ENCODE measurements around the gene DFFA.
"Not testable (repeated sequence)": the region's sequence is repeated elsewhere in the genome, so short reads cannot be mapped to it uniquely, and the experiment has no call there.

The DFFA gene

DNA sequence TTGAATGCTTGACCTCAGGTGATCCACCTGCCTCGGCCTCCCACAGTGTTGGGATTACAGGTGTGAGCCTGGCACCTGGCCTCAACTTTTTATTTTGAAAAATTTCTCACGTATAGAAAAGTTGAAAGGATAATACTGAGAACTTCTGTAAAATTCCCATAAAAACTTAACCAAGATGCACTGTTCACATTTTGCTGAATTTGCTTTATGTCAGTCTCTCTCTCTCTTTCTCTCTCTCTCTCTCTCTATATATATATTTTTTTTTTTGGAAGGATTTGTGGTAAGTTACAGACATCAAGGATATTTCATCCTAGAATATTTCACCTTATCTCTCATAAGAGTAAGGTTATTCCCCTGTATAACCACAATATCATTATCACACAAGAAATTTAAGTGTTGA, 8.3 kb upstream of the DFFA start:
- ChIA-PET POLR2A (ENCODE audit: low non-redundant PET) (no interaction called here), CTCF (interaction anchor here (0.6 to 1.0 kb wide), 3 partner anchors 14 to 529 kb away, joined by 3 to 5 read pairs (median 5); no protein-coding TSS in a partner anchor)
- 0 out of 2 replicates have a peak overlapping the region, but pooled peaks have one; percentile 5 for H3K27ac ChIP-seq
- TF ChIP-seq, protein P1, sequence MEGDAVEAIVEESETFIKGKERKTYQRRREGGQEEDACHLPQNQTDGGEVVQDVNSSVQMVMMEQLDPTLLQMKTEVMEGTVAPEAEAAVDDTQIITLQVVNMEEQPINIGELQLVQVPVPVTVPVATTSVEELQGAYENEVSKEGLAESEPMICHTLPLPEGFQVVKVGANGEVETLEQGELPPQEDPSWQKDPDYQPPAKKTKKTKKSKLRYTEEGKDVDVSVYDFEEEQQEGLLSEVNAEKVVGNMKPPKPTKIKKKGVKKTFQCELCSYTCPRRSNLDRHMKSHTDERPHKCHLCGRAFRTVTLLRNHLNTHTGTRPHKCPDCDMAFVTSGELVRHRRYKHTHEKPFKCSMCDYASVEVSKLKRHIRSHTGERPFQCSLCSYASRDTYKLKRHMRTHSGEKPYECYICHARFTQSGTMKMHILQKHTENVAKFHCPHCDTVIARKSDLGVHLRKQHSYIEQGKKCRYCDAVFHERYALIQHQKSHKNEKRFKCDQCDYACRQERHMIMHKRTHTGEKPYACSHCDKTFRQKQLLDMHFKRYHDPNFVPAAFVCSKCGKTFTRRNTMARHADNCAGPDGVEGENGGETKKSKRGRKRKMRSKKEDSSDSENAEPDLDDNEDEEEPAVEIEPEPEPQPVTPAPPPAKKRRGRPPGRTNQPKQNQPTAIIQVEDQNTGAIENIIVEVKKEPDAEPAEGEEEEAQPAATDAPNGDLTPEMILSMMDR (conservative IDR thresholded peaks at IDR 0.05; ENCODE audit: low read depth) = no peak
- DNase-seq (ENCODE audit: low spot score) = no peak

GRCh38 chr1:10479296-10479695, 7.0 kb upstream of the DFFA start:
- TF ChIP-seq, protein P1 (conservative IDR thresholded peaks at IDR 0.05; ENCODE audit: low read depth) = no peak

GRCh38 chr1:10475510-10475909, 3.2 kb upstream of the DFFA start:
- TF ChIP-seq, protein P1 (conservative IDR thresholded peaks at IDR 0.05; ENCODE audit: low read depth) = no peak
- POLR2A ChIA-PET (ENCODE audit: low non-redundant PET) = no interaction called here
- peak overlapping the region; percentile 80 for H3K27ac ChIP-seq
- CTCF ChIA-PET = interaction anchor here (0.6 kb wide), 1 partner anchor 16 kb away, joined by 3 read pairs; no protein-coding TSS in a partner anchor
- DNase-seq (ENCODE audit: low spot score) = no peak

More at GRCh38 chr1:10479296-10479695, 7.0 kb upstream of the DFFA start:
- peak overlapping the region; percentile 79 for H3K27ac ChIP-seq
- CTCF ChIA-PET = no interaction called here
- POLR2A ChIA-PET (ENCODE audit: low non-redundant PET) = interaction anchor here (0.6 kb wide), 1 partner anchor 439 kb away, joined by 3 read pairs; no protein-coding TSS in a partner anchor
- no peak for DNase-seq (ENCODE audit: low spot score)

- ChIA-PET POLR2A (ENCODE audit: low non-redundant PET) (no interaction called here), CTCF (interaction anchor here (0.6 kb wide), 1 partner anchor 17 kb away, joined by 3 read pairs; no protein-coding TSS in a partner anchor)
- TF ChIP-seq, protein P1 (conservative IDR thresholded peaks at IDR 0.05; ENCODE audit: low read depth) = no peak
- DNase-seq (ENCODE audit: low spot score) = peak; percentile 93
- peak within 1 kb of the TSS; percentile 80 for H3K27ac ChIP-seq
These were observed 2.5 kb upstream of the DFFA start, which contains the start of gene PEX14 for GRCh38 chr1:10474613-10475507. TSS of gene PEX14 (plus strand) at chr1:10474950. CDS start at chr1:10474967, 17 bp downstream.

DNA sequence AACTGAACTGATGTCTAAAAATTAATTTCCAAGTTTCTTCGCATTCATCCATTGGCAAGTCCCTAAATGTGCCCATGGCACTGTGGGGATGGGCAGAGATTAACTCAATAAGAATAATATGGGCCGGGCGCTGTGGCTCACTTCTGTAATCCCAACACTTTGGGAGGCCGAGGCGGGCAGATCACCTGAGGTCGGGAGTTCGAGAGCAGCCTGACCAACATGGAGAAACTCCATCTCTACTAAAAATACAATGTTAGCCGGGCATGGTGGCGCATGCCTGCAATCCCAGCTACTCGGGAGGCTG, 1.9 kb upstream of the DFFA start:
- POLR2A ChIA-PET (ENCODE audit: low non-redundant PET); DNase-seq (ENCODE audit: low spot score); CTCF ChIA-PET: not testable (repeated sequence)
- H3K27ac ChIP-seq = peak overlapping the region; percentile 80

GRCh38 chr1:10473145-10473765, 926 bp upstream of the DFFA start:
- CTCF ChIA-PET = no interaction called here
- POLR2A ChIA-PET (ENCODE audit: low non-redundant PET) = interaction anchor here (0.7 kb wide), 1 partner anchor 1167 kb away, joined by 3 read pairs; no protein-coding TSS in a partner anchor
- H3K27ac ChIP-seq = no peak overlapping the region

More at GRCh38 chr1:10473145-10473765, 926 bp upstream of the DFFA start:
- no peak for DNase-seq (ENCODE audit: low spot score)
- TF ChIP-seq, protein P1 (conservative IDR thresholded peaks at IDR 0.05; ENCODE audit: low read depth) = no peak
